Fibroblast of skin of abdomen (primary cell): ENCODE results near the gene FIGNL2.

ENCODE experiments used
- DNase-seq: peaks from one replicate; pipeline ENCODE4 v3.0.0-alpha.2; 2013

FIGNL2 gene

GRCh38 chr12:51874486-51874885 is 26.0 kb upstream of the FIGNL2 start:
- DNase-seq, result no peak

- DNase-seq, result peak; percentile 70
Observed at GRCh38 chr12:51874000-51874399, 25.5 kb upstream of the FIGNL2 start.

- no peak for DNase-seq
Observed at GRCh38 chr12:51873251-51873994, 24.9 kb upstream of the FIGNL2 start.

- no peak for DNase-seq
Observed at GRCh38 chr12:51872689-51872981, 24.1 kb upstream of the FIGNL2 start.

- DNase-seq, result no peak
Observed at GRCh38 chr12:51871918-51872688, 23.6 kb upstream of the FIGNL2 start.

DNA sequence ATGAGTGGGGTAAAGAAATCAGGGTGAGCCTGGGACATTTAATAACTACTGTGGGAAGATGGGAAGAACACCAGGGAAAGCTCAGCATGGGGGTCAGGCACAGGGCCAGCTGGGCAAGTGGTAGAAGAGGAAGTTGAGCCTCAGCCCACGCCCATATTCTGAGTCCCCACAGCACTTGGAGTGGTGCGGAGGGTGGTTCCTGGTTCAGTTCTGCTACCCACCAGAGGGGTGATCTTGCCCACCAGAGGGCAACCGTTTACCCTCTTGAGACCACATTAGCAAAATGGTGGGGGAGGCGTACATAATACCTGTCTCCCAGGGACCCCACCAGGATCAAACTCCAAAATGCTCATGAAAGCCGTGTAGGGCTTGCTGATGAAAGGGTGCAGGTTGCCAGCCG is 22.6 kb upstream of the FIGNL2 start:
- no peak for DNase-seq

- peak; percentile 16 for DNase-seq
Observed at GRCh38 chr12:51870504-51870903, 22.0 kb upstream of the FIGNL2 start.

- no peak for DNase-seq
Observed at GRCh38 chr12:51869931-51870330, 21.4 kb upstream of the FIGNL2 start.

DNA sequence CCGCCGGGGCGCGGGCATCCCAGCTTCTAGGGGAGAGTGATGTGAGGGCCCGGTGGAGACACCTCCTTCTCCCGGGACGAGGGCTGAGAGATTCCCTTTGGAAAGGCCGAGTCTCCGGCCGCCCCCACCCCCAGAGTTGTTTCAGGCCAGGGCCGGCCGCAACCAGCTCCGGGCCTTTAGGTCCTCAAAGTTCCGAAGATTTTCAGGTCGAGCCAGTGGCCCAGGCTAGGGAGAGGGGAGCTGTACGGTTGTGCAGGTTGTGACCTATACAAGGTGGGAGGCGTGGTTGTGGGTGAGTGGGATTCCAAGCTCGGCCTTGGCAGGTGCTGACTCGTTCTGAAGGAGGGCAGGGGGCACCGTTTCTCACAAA is 21.0 kb upstream of the FIGNL2 start:
- no peak for DNase-seq

GRCh38 chr12:51868821-51869495 is 20.4 kb upstream of the FIGNL2 start:
- peak; percentile 45 for DNase-seq

DNA sequence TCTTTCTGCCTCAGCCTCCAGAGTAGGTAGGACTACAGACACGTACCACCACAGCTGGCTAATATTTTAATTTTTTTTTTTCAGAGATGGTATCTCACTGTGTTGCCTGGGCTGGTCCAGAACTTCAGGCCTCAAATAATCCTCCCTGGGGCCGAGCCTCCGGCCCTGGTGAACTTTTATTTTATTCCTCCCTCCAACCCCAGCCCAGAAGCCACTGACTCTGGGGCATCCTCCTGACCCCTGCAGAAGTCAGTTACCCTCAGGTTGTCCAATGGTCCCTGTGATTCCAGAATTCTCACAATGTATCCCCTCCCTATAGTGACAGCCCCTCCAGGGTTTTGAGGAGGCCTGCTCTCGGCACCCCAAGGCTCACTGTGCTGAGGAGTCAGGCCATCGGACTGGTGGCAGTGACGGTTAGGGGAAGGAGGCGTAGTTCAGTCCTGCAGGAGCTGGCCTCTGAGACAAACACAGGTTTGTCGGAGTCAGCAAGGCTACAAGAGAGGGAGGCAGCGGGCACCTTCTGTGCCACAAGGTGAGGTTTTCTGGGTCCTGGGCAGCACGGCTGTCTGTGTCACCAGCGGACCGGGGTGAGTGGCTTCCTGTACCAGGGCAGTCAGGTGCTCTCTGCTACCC is 19.4 kb upstream of the FIGNL2 start:
- no peak for DNase-seq

GRCh38 chr12:51867371-51867770 is 18.9 kb upstream of the FIGNL2 start:
- DNase-seq, result no peak

DNA sequence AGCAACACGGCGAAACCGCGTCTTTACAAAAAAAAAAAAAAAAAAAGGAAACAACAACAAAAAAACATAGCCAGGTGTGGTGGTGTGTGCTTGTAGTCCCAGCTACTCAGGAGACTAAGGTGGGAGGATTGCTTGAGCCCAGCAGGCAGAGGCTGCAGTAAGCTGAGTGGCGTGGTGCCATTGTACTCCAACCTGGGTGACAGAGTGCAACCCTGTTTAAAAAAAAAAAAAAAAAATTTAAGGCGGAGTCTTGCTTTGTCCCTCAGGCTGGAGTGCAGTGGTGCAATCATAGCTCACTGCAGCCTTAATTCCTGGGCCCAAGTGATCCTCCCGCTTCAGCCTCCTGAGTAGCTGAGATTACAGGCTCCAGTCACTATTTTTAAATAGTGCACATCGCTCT is 18.2 kb upstream of the FIGNL2 start:
- no peak for DNase-seq

- DNase-seq, result no peak
Observed at GRCh38 chr12:51866324-51866723, 17.8 kb upstream of the FIGNL2 start.

DNA sequence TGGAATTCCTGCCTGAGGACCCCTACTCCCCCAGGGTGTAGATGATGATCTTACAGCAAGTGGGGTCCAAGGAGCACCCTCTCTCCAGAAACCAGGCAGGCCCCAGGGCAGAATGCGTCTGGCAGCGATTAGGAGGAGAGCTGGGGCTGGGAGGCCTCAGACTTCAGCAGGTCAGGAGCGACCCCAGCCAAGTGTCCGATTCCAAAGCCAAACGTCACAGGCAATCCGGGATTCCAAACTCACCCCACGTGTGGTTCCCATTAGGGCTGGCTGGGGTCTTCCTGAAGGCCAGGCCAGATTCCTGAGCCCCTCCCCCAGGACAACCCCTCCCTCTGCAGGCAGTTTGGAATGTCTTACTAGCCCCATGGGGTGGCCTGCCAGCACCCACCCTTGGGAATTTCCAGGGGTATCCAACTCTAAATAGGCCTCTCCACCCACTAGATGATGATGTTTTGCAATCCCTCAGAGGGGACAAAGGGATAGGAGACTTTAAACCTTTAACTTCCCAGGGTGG is 17.3 kb upstream of the FIGNL2 start:
- no peak for DNase-seq

GRCh38 chr12:51864833-51865670 is 16.5 kb upstream of the FIGNL2 start:
- peak; percentile 30 for DNase-seq

DNA sequence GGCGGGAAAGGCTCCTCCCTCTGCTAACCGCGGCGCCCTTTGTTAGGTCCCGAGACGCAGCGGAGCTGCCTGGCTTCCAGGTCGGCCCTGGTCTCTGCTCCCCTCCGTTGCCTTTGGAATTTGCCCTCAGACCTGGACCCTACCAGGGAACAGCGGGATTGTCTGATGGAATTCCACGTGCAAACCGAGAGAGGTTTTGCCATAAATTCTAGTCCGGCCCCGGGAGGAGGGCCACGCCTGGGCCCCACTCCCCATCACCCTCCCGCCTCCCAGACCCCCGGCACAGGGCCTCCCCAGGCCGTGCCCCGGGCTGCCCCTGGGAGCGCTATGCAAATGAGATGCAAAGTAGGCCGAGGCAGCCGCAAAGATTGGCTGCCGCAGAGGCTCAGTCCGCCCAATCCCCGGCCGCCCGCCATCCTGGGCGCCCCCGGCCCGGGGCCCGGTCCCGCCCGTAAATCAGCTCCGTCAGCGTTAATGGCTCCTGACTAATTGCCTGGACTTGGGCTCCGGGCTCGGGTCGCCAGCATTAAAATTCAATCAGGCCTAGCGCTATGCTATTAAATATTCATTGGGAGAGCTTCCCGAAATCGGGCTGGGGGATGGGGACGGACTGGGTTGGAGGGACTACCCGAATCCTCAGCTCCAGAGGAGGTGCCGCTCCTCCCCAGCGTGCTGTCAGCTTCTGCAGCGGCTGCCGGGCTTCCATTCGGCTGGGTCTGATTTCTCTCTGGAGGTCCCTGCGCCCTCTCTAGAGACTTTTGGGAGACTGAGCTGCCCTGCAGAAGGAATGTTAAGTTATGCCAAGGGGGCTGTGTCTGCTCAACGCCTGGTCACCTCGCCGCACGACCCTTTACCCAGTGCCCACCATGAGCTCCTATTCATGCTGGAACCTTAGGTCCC is 15.7 kb upstream of the FIGNL2 start:
- peak; percentile 44 for DNase-seq

- DNase-seq, result no peak
Observed at GRCh38 chr12:51863363-51863932, 14.9 kb upstream of the FIGNL2 start.

- DNase-seq, result no peak
Observed at GRCh38 chr12:51862947-51863346, 14.4 kb upstream of the FIGNL2 start.

GRCh38 chr12:51860986-51861385 is 12.5 kb upstream of the FIGNL2 start:
- DNase-seq, result no peak
